ENCODE measurements around the gene IGFL1. TPM values are rescaled to one million over a fixed set of nuclear protein-coding genes. Genes with fewer than 3 reads are reported as not detected.
A peak's percentile ranks its signal among the peaks of the same experiment; 100 is the strongest.

IGFL1 gene
- polyA plus RNA-seq, 2 of the 4 experiments (the other 2 are of a cell fraction) = 0.88 to 1.9 TPM

- Histone ChIP-seq H3K4me3 (no peak overlapping the region), H3K4me1 (peaks cover 41% of the 10 kb centered on the region), H3K27ac (no peak overlapping the region), H3K9me3 (no peaks in the 10 kb centered on the region), H3K4me2 (no peak overlapping the region)
- ATAC-seq = no peak
- no peak for TF ChIP-seq SREBF2 (IDR thresholded peaks at IDR 0.05)
- no peak for TF ChIP-seq JUNB (IDR thresholded peaks at IDR 0.05)
- no peak for TF ChIP-seq FOXS1 (CRISPR knock-in tag; IDR thresholded peaks at IDR 0.05)
- no peak for TF ChIP-seq ESRRA (IDR thresholded peaks at IDR 0.05; ENCODE audit: borderline replicate concordance, low read length)
- no peak for TF ChIP-seq TP53 (CRISPR knock-in tag; IDR thresholded peaks at IDR 0.05)
- no peak for TF ChIP-seq GATA3 (IDR thresholded peaks at IDR 0.05; ENCODE audit: borderline replicate concordance)
- TF ChIP-seq ZC3H11A (IDR thresholded peaks at IDR 0.05) = no peak
- no peak for TF ChIP-seq ZNF302 (CRISPR knock-in tag; IDR thresholded peaks at IDR 0.05)
- no peak for TF ChIP-seq FOSB (CRISPR knock-in tag; IDR thresholded peaks at IDR 0.05)
- no peak for TF ChIP-seq USF2 (IDR thresholded peaks at IDR 0.05)
- ChIA-PET POLR2A (no interaction called here), CTCF (interaction anchor here (0.6 to 19.2 kb wide), 10 partner anchors 9 to 387 kb away, joined by 3 to 854 read pairs (median 8); partner anchors contain the start of gene PGLYRP1)
- no peak for DNase-seq (ENCODE audit: low read depth in 1 of 2, low spot score in 1 of 2)
- no peak for FAIRE-seq
- WGBS (ENCODE audit: missing lambda C conversion rate) = 83% methylated on average over 7 of the region's 7 CpGs
These were observed 39.6 kb downstream of the IGFL1 start for GRCh38 chr19:46269101-46269500.

GRCh38 chr19:46270521-46271256 is 41.1 kb downstream of the IGFL1 start:
- Histone ChIP-seq H3K4me1 (peaks cover 39% of the 10 kb centered on the region), H3K4me3 (no peak overlapping the region), H3K9me3 (no peaks in the 10 kb centered on the region), H3K27ac (peak overlapping the region; percentile 75 to 83), H3K4me2 (peak overlapping the region; percentile 51)
- ChIA-PET CTCF (interaction anchor here (0.9 to 19.2 kb wide), 9 partner anchors 11 to 251 kb away, joined by 3 to 854 read pairs (median 4); no protein-coding TSS in a partner anchor), POLR2A (no interaction called here)
- ATAC-seq (no peak), FAIRE-seq (no peak), DNase-seq (ENCODE audit: low read depth in 1 of 2, low spot score in 1 of 2) (no peak)
- TF ChIP-seq EHMT2 (IDR thresholded peaks at IDR 0.05; ENCODE audit: low read depth) (no peak), CBX2 (IDR thresholded peaks at IDR 0.05; ENCODE audit: borderline replicate concordance, low read depth) (no peak), ESRRA (IDR thresholded peaks at IDR 0.05; ENCODE audit: borderline replicate concordance, low read length) (no peak), EP300 (IDR thresholded peaks at IDR 0.05) (no peak), BCL3 (IDR thresholded peaks at IDR 0.05) (no peak), HDAC2 (IDR thresholded peaks at IDR 0.05) (no peak), RAD21 (conservative IDR thresholded peaks at IDR 0.05 in 1 of 2, IDR thresholded peaks at IDR 0.05 in 1 of 2) (no peak), PBX3 (IDR thresholded peaks at IDR 0.05) (no peak), FOSL2 (IDR thresholded peaks at IDR 0.05) (no peak), FOSL2 (CRISPR knock-in tag; IDR thresholded peaks at IDR 0.05) (no peak)
- 78% methylated on average over 17 of the region's 17 CpGs for WGBS (ENCODE audit: missing lambda C conversion rate)

GRCh38 chr19:46271481-46272197 is 42.1 kb downstream of the IGFL1 start:
- Histone ChIP-seq H3K4me3 (no peak overlapping the region), H3K27ac (peak overlapping the region; percentile 75 to 83), H3K9me3 (no peaks in the 10 kb centered on the region), H3K4me1 (peaks cover 39% of the 10 kb centered on the region), H3K4me2 (peak overlapping the region; percentile 51)
- ChIA-PET CTCF (interaction anchor here (0.5 to 19.2 kb wide), 11 partner anchors 10 to 272 kb away, joined by 3 to 854 read pairs (median 4); partner anchors contain the start of gene PPP5C), POLR2A (interaction anchor here (0.7 to 1.0 kb wide), 5 partner anchors 60 to 201 kb away, joined by 3 to 4 read pairs (median 3); partner anchors contain the start of gene PPP5C)
- peak; percentile 72 for TF ChIP-seq MAX (IDR thresholded peaks at IDR 0.05)
- TF ChIP-seq JUN (IDR thresholded peaks at IDR 0.05) = peak in 1 of 2 experiments; percentile 41; a peak in 1 of 5 replicates
- TF ChIP-seq SMC3 (IDR thresholded peaks at IDR 0.05) = 0 out of 3 replicates have a peak, but pooled peaks have one; percentile 5
- no peak for TF ChIP-seq RAD21 (conservative IDR thresholded peaks at IDR 0.05 in 1 of 2, IDR thresholded peaks at IDR 0.05 in 1 of 2)
- no peak for TF ChIP-seq ELK1 (IDR thresholded peaks at IDR 0.05; ENCODE audit: low read depth, low read length)
- TF ChIP-seq EP300 (IDR thresholded peaks at IDR 0.05) = peak; percentile 26 to 73; a peak in 2 of 5 replicates
- peak; percentile 72; the same call in 1 of the 2 replicates for TF ChIP-seq GATA3 (IDR thresholded peaks at IDR 0.05; ENCODE audit: borderline replicate concordance)
- TF ChIP-seq JUNB (IDR thresholded peaks at IDR 0.05) = peak; percentile 82
- TF ChIP-seq FOSL2 (IDR thresholded peaks at IDR 0.05) = peak; percentile 34; the same call in 1 of the 2 replicates
- TF ChIP-seq FOSL2 (CRISPR knock-in tag; IDR thresholded peaks at IDR 0.05) = peak; percentile 68
- TF ChIP-seq ZSCAN20 (CRISPR knock-in tag; IDR thresholded peaks at IDR 0.05) = no peak
- peak; percentile 67 for TF ChIP-seq MAFK (IDR thresholded peaks at IDR 0.05; ENCODE audit: partially characterized antibody)
- no peak for TF ChIP-seq NR3C1 (IDR thresholded peaks at IDR 0.05)
- WGBS (ENCODE audit: missing lambda C conversion rate) = 35% methylated on average over 8 of the region's 8 CpGs
- peak; percentile 77 to 87 for DNase-seq (ENCODE audit: low read depth in 1 of 2, low spot score in 1 of 2)
- peak; percentile 93 for FAIRE-seq
- peak; percentile 96 to 99 for ATAC-seq

All from A549 (cell line).